CD14-positive monocyte (primary cell): Measurements from ENCODE around the gene CIRBP. TPM values are rescaled to one million over a fixed set of nuclear protein-coding genes. Genes with fewer than 3 reads are reported as not detected.
A peak's percentile ranks its signal among the peaks of the same experiment; 100 is the strongest.

Experiments
- DNase-seq, 3 donors: peaks; one replicate each; pipeline ENCODE4 v3.0.0-alpha.2; 2011 to 2022
- H2AFZ ChIP-seq: 2 replicates; pipeline ENCODE4 v1.6.0; 2012; ENCODE audit warnings: mild to moderate bottlenecking, low read depth, low read length, inconsistent platforms; ENCODE audit not compliant: insufficient read depth, poor library complexity, severe bottlenecking
- H3K27ac ChIP-seq, 2 donors: 1 replicate in 1 of 2; 2 replicates in 1 of 2; pipeline ENCODE4 v1.5.1; 2012 to 2013; ENCODE audit warnings: low read length in 2 of 2, control low read depth in 1 of 2, inconsistent platforms in 1 of 2, low read depth in 1 of 2, mild to moderate bottlenecking in 1 of 2
- H3K27me3 ChIP-seq, 2 donors: one replicate each; pipeline versions ENCODE4 v1.6.0 to v1.6.1; 2011 to 2013; ENCODE audit warnings: low read length in 2 of 2; ENCODE audit not compliant: control insufficient read depth in 2 of 2, insufficient read depth in 2 of 2
- H3K36me3 ChIP-seq, 2 donors: replicated peaks in 1 of 2; 1 replicate in 1 of 2; 2 replicates in 1 of 2; pipeline versions ENCODE4 v1.5.1 to v1.6.1; 2012 to 2013; ENCODE audit warnings: low read length in 2 of 2, control low read depth in 1 of 2, inconsistent platforms in 1 of 2, mild to moderate bottlenecking in 1 of 2; ENCODE audit not compliant: insufficient read depth in 2 of 2, control insufficient read depth in 1 of 2
- H3K4me1 ChIP-seq, 2 donors: 1 replicate in 1 of 2; 2 replicates in 1 of 2; pipeline versions ENCODE4 v1.5.1 to v1.6.1; 2012 to 2013; ENCODE audit warnings: low read length in 2 of 2, control low read depth in 1 of 2, inconsistent platforms in 1 of 2, mild to moderate bottlenecking in 1 of 2, moderate library complexity in 1 of 2; ENCODE audit not compliant: insufficient read depth in 2 of 2, control insufficient read depth in 1 of 2
- H3K4me2 ChIP-seq: replicated peaks from 2 replicates; pipeline ENCODE3; 2012; ENCODE audit warnings: low read length, moderate library complexity, mild to moderate bottlenecking; ENCODE audit not compliant: poor library complexity, severe bottlenecking; ENCODE audit errors: extremely low read depth
- H3K4me3 ChIP-seq, 3 experiments: fragments of 200-600 bp in 1 of 3; sonication (generic) in 1 of 3; replicated peaks in 1 of 3; 1 replicate in 2 of 3; 2 replicates in 1 of 3; pipeline ENCODE4 v1.5.1; 2011 to 2013; ENCODE audit warnings: low read length in 3 of 3, mild to moderate bottlenecking in 3 of 3, control low read depth in 2 of 3, low read depth in 2 of 3, inconsistent platforms in 1 of 3, moderate library complexity in 1 of 3
- H3K79me2 ChIP-seq: 2 replicates; pipeline ENCODE4 v1.6.0; 2012; ENCODE audit warnings: mild to moderate bottlenecking, control low read depth, inconsistent platforms, low read length, moderate library complexity; ENCODE audit not compliant: insufficient read depth
- H3K9ac ChIP-seq: 2 replicates; pipeline ENCODE4 v1.6.0; 2017; ENCODE audit warnings: low read length, mild to moderate bottlenecking; ENCODE audit not compliant: insufficient read depth, poor library complexity, severe bottlenecking
- H3K9me3 ChIP-seq, 2 donors: replicated peaks in 1 of 2; 1 replicate in 1 of 2; 2 replicates in 1 of 2; pipeline versions ENCODE4 v1.5.1 to v1.6.1; 2012 to 2013; ENCODE audit warnings: low read length in 2 of 2, control low read depth in 1 of 2; ENCODE audit not compliant: control insufficient read depth in 1 of 2, insufficient read depth in 1 of 2
- H4K20me1 ChIP-seq: 2 replicates; pipeline ENCODE4 v1.6.0; 2012; ENCODE audit warnings: mild to moderate bottlenecking, low read length, control low read depth, moderate library complexity; ENCODE audit not compliant: insufficient read depth
- H3K27ac Mint-ChIP-seq, 7 donors: one replicate each; pipeline ENCODE4 v1.8.0; 2020; ENCODE audit warnings: mild to moderate bottlenecking in 7 of 7, mixed read lengths in 7 of 7, moderate library complexity in 6 of 7, inconsistent platforms in 2 of 7
- H3K27me3 Mint-ChIP-seq, 3 donors: one replicate each; pipeline ENCODE4 v1.8.0; 2021 to 2022; ENCODE audit warnings: low read depth in 3 of 3, mild to moderate bottlenecking in 3 of 3, mixed read lengths in 3 of 3, moderate library complexity in 3 of 3, inconsistent platforms in 1 of 3
- H3K36me3 Mint-ChIP-seq, 2 donors: one replicate each; pipeline ENCODE4 v1.8.0; 2020; ENCODE audit warnings: mixed read lengths in 2 of 2, inconsistent platforms in 1 of 2, mild to moderate bottlenecking in 1 of 2
- H3K4me1 Mint-ChIP-seq: one replicate; pipeline ENCODE4 v1.8.0; 2020; ENCODE audit warnings: mild to moderate bottlenecking, mixed read lengths
- H3K4me3 Mint-ChIP-seq, 2 donors: one replicate each; pipeline ENCODE4 v1.8.0; 2020; ENCODE audit warnings: mild to moderate bottlenecking in 2 of 2, mixed read lengths in 2 of 2, moderate library complexity in 1 of 2
- H3K9me3 Mint-ChIP-seq, 7 donors: one replicate each; pipeline ENCODE4 v1.8.0; 2020 to 2022; ENCODE audit warnings: mixed read lengths in 7 of 7, mild to moderate bottlenecking in 6 of 7, moderate library complexity in 6 of 7, inconsistent platforms in 2 of 7
- WGBS: methylation state at CpG from one replicate; pipeline ENCODE4 v1.1.5; 2013; ENCODE audit warnings: missing lambda C conversion rate; ENCODE audit not compliant: insufficient coverage; 5-methylcytosine and 5-hydroxymethylcytosine counted together
- intact Hi-C, 2 donors: fragments of 100-400 bp; cut with micrococcal nuclease; formaldehyde crosslinking; loops; one replicate each; pipeline versions ENCODE4 v1.15.0 to v1.15.1; 2023
- polyA plus RNA-seq, 3 donors: library from polyadenylated mRNA; depleted of rRNA in 1 of 3; unstranded in 2 of 3; stranded (reverse) in 1 of 3; fragments of 300-500 nt in 2 of 3; fragments of >200 nt in 1 of 3; fragmentation: Illumina TruSeq in 2 of 3; gene quantifications; 1 replicate in 2 of 3; 2 replicates in 1 of 3; pipeline ENCODE4 v1.2.3, GENCODE V29; 2012 to 2021
- TF ChIP-seq, protein P1 (sequence below): fragments of 200-600 bp; IDR thresholded peaks from one replicate; pipeline ENCODE4 v1.8.0; 2022; ENCODE audit warnings: antibody characterized with exemption, mild to moderate bottlenecking

Gene CIRBP
- polyA plus RNA-seq, 3 donors, result 39.6 to 600 (median 51.1) TPM

DNA sequence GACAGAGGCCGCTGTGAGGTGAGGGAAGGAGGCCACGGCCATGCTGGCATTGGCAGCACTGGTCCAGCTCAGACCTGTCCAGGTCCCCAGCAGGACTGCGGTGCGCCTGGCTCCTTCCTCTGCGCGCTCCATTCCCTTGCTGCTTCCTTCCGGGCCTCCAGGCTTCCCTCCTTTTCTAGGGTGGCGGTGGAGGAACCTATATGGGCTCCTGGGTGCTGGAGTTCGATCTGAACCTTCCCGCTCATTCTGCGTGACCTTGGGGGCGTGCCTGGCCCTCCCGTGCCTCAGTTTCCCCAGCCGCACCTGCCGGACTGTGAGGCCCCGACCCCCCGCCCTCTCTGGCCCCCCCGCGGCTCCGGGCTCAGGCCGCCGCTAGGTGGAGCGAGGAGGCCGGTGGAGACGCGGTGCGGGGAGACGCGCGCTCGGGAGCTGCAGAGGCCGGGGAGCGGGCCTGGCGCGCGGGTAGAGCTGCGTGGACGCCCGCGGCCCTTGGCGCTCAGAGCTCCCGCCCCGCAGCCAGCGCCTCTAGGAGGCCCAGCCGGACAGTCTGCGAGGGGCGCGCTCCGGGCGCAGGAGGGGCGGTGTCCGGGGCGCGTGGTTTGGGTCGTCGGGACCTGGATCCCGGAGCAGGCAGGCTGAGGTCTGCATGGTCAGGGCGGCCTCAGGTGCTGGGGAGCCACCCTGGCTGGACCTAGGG is 46.5 kb downstream of the CIRBP start:
- Histone ChIP-seq H3K4me2 (peak overlapping the region; percentile 31), H3K4me1 (peaks cover 0 to 5% of the 10 kb centered on the region in 2 donors), H3K4me3 (no peak overlapping the region), H3K36me3 (no peaks in the 10 kb centered on the region), H2AFZ (no peak overlapping the region), H4K20me1 (no peaks in the 10 kb centered on the region), H3K27me3 (peaks cover 0 to 29% of the 10 kb centered on the region in 2 donors), H3K27ac (no peak overlapping the region), H3K9me3 (no peaks in the 10 kb centered on the region), H3K9ac (no peak overlapping the region), H3K79me2 (no peaks in the 10 kb centered on the region)
- Mint-ChIP-seq H3K36me3 (no peaks in the 10 kb centered on the region), H3K27ac (no peak overlapping the region), H3K27me3 (peaks cover 31 to 65% (median 63%) of the 10 kb centered on the region in 3 donors), H3K4me3 (peak overlapping the region in 1 of 2 donors; percentile 60), H3K4me1 (no peaks in the 10 kb centered on the region), H3K9me3 (peaks cover 0 to 7% (median 0%) of the 10 kb centered on the region in 7 donors)
- intact Hi-C loops, result no loop called here
- WGBS, result 5% methylated on average over 58 of the region's 58 CpGs
- TF ChIP-seq, protein P1, sequence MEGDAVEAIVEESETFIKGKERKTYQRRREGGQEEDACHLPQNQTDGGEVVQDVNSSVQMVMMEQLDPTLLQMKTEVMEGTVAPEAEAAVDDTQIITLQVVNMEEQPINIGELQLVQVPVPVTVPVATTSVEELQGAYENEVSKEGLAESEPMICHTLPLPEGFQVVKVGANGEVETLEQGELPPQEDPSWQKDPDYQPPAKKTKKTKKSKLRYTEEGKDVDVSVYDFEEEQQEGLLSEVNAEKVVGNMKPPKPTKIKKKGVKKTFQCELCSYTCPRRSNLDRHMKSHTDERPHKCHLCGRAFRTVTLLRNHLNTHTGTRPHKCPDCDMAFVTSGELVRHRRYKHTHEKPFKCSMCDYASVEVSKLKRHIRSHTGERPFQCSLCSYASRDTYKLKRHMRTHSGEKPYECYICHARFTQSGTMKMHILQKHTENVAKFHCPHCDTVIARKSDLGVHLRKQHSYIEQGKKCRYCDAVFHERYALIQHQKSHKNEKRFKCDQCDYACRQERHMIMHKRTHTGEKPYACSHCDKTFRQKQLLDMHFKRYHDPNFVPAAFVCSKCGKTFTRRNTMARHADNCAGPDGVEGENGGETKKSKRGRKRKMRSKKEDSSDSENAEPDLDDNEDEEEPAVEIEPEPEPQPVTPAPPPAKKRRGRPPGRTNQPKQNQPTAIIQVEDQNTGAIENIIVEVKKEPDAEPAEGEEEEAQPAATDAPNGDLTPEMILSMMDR, result peak; percentile 32
- no peak for DNase-seq

DNA sequence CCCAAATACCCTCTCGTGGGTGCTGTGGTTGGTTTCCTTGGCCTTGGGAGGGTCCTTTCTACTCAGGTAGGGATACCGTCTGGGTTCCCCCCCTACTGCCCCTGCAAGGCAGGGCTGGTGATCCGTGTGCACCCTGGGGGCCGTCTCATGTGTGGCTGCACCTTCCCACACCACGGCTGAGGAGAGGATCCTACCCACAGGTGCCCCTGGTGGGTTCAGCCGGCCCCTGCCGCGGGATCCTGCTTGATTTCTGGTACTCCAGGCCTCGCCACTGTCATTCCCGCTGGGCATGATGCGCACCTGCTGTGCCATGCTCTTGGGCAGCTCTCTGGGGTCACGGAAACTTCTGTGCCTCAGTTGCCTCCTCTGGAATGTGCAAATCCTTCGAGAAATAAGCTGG is 47.3 kb downstream of the CIRBP start:
- H4K20me1 ChIP-seq, result no peaks in the 10 kb centered on the region
- H3K27me3 Mint-ChIP-seq, result peaks cover 31 to 68% (median 68%) of the 10 kb centered on the region in 3 donors
- H3K4me2 ChIP-seq, result no peak overlapping the region
- H3K4me3 ChIP-seq, result no peak overlapping the region
- DNase-seq, result no peak
- H3K79me2 ChIP-seq, result no peaks in the 10 kb centered on the region
- no peaks in the 10 kb centered on the region for H3K36me3 Mint-ChIP-seq
- H3K9me3 ChIP-seq, result no peaks in the 10 kb centered on the region
- TF ChIP-seq, protein P1, result no peak
- no peak overlapping the region for H2AFZ ChIP-seq
- no peak overlapping the region for H3K9ac ChIP-seq
- intact Hi-C loops, result no loop called here
- H3K4me1 ChIP-seq, result peaks cover 0 to 5% of the 10 kb centered on the region in 2 donors
- no peak overlapping the region for H3K27ac Mint-ChIP-seq
- WGBS, result 84% methylated on average over 13 of the region's 13 CpGs
- no peaks in the 10 kb centered on the region for H3K36me3 ChIP-seq
- H3K4me3 Mint-ChIP-seq, result peak overlapping the region in 1 of 2 donors; percentile 70
- H3K9me3 Mint-ChIP-seq, result peaks cover 0 to 7% (median 0%) of the 10 kb centered on the region in 7 donors
- H3K27ac ChIP-seq, result no peak overlapping the region
- peaks cover 0 to 29% of the 10 kb centered on the region in 2 donors for H3K27me3 ChIP-seq
- H3K4me1 Mint-ChIP-seq, result no peaks in the 10 kb centered on the region
